HepG2 (cell line): ENCODE results near the gene CABLES2. TPM values are rescaled to one million over a fixed set of nuclear protein-coding genes. Genes with fewer than 3 reads are reported as not detected.
A peak's percentile ranks its signal among the peaks of the same experiment; 100 is the strongest.

Experiments
- ARHGAP35 ChIP-seq: sonication (generic); formaldehyde crosslinking; IDR thresholded peaks from 2 replicates; pipeline ENCODE4 v1.9.0; 2022; ENCODE audit warnings: mild to moderate bottlenecking, inconsistent platforms, moderate library complexity, missing genetic modification reagents, borderline replicate concordance
- HNF4G ChIP-seq, 2 experiments: sonication (generic) in 1 of 2; formaldehyde crosslinking in 1 of 2; IDR thresholded peaks; 2 replicates each; pipeline versions ENCODE4 v1.4.0 to v1.6.1; 2011 to 2020; ENCODE audit warnings: borderline replicate concordance in 2 of 2, low read depth in 2 of 2, mild to moderate bottlenecking in 2 of 2, low read length in 1 of 2, missing genetic modification reagents in 1 of 2, moderate library complexity in 1 of 2
- KLF13 ChIP-seq: sonication (generic); formaldehyde crosslinking; IDR thresholded peaks from 2 replicates; pipeline ENCODE4 v1.4.0; 2020; ENCODE audit warnings: mild to moderate bottlenecking, missing genetic modification reagents
- MAF1 ChIP-seq: sonication (generic); formaldehyde crosslinking; IDR thresholded peaks from 2 replicates; pipeline ENCODE4 v1.5.0; 2020; ENCODE audit warnings: missing genetic modification reagents, borderline replicate concordance
- MAZ ChIP-seq, 2 experiments: sonication (generic) in 1 of 2; formaldehyde crosslinking in 1 of 2; IDR thresholded peaks; 2 replicates each; pipeline versions ENCODE4 v1.5.0 to v1.6.1; 2012 to 2020; ENCODE audit warnings: low read depth in 2 of 2, mild to moderate bottlenecking in 2 of 2, borderline replicate concordance in 1 of 2, improper control_type of control experiment in 1 of 2, low read length in 1 of 2, missing genetic modification reagents in 1 of 2, moderate library complexity in 1 of 2
- MTA3 ChIP-seq: sonication (generic); formaldehyde crosslinking; IDR thresholded peaks from 2 replicates; pipeline ENCODE4 v1.4.0; 2020; ENCODE audit warnings: missing genetic modification reagents
- NCOA2 ChIP-seq: sonication (generic); formaldehyde crosslinking; IDR thresholded peaks from 2 replicates; pipeline ENCODE4 v1.8.0; 2022; ENCODE audit warnings: inconsistent platforms
- POGZ ChIP-seq: sonication (generic); formaldehyde crosslinking; IDR thresholded peaks from 2 replicates; pipeline ENCODE4 v1.4.0; 2020; ENCODE audit warnings: mild to moderate bottlenecking, missing genetic modification reagents
- SETDB1 ChIP-seq: sonication (generic); formaldehyde crosslinking; IDR thresholded peaks from 2 replicates; pipeline ENCODE4 v1.5.1; 2020; ENCODE audit warnings: missing genetic modification reagents, mild to moderate bottlenecking, borderline replicate concordance
- TAF1 ChIP-seq: sonication (generic); formaldehyde crosslinking; IDR thresholded peaks from 2 replicates; pipeline ENCODE4 v1.4.0; 2020; ENCODE audit warnings: missing genetic modification reagents
- YEATS2 ChIP-seq: sonication (generic); formaldehyde crosslinking; IDR thresholded peaks from 2 replicates; pipeline ENCODE4 v1.4.0; 2020; ENCODE audit warnings: missing genetic modification reagents, borderline replicate concordance
- ZNF136 ChIP-seq: sonication (generic); formaldehyde crosslinking; IDR thresholded peaks from 2 replicates; pipeline ENCODE4 v1.8.1; 2022; ENCODE audit warnings: low read depth, mild to moderate bottlenecking, moderate library complexity, missing genetic modification reagents
- ZNF44 ChIP-seq: sonication (generic); formaldehyde crosslinking; IDR thresholded peaks from 2 replicates; pipeline ENCODE4 v1.5.1; 2020; ENCODE audit warnings: mild to moderate bottlenecking, missing genetic modification reagents
- ZNF552 ChIP-seq: sonication (generic); formaldehyde crosslinking; IDR thresholded peaks from 2 replicates; pipeline ENCODE4 v1.9.0; 2022; ENCODE audit warnings: missing genetic modification reagents, mild to moderate bottlenecking, borderline replicate concordance
- ZNF557 ChIP-seq: sonication (generic); formaldehyde crosslinking; IDR thresholded peaks from 2 replicates; pipeline ENCODE4 v1.4.0; 2020; ENCODE audit warnings: missing genetic modification reagents
- ZNF570 ChIP-seq: sonication (generic); formaldehyde crosslinking; IDR thresholded peaks from 2 replicates; pipeline ENCODE4 v1.4.0; 2020; ENCODE audit warnings: mild to moderate bottlenecking, missing genetic modification reagents, borderline replicate concordance
- ZNF709 ChIP-seq: sonication (generic); formaldehyde crosslinking; IDR thresholded peaks from 2 replicates; pipeline ENCODE4 v1.5.0; 2020; ENCODE audit warnings: mild to moderate bottlenecking, missing genetic modification reagents
- ZSCAN21 ChIP-seq: sonication (generic); formaldehyde crosslinking; IDR thresholded peaks from 2 replicates; pipeline ENCODE4 v1.8.0; 2022; ENCODE audit warnings: mild to moderate bottlenecking, missing genetic modification reagents, moderate library complexity, borderline replicate concordance
- polyA plus RNA-seq, 8 experiments: library from polyadenylated mRNA; depleted of rRNA in 3 of 8; stranded (reverse) in 7 of 8; unstranded in 1 of 8; fragments of >200 nt; fragmentation: Illumina TruSeq in 4 of 8; extraction: Trizol in 4 of 8; gene quantifications; 2 replicates each; pipeline versions ENCODE4 v1.2.1 to v1.2.3, GENCODE V29; 2011 to 2016; ENCODE audit warnings: low read depth in 4 of 8, missing spikeins in 1 of 8, mixed read lengths in 1 of 8; ENCODE audit not compliant: insufficient read depth in 1 of 8
- total RNA-seq, 5 experiments: library from RNA; depleted of rRNA; stranded (reverse); fragments of >200 nt; fragmentation: Illumina TruSeq; extraction: Trizol; gene quantifications; 2 replicates each; pipeline ENCODE4 v1.2.3, GENCODE V29; 2016; ENCODE audit warnings: low read depth in 1 of 5
- TF ChIP-seq, protein P1 (sequence below), 2 experiments: IDR thresholded peaks; 2 replicates each; pipeline ENCODE4 v1.6.1; 2011 to 2012; ENCODE audit warnings: low read length in 2 of 2, borderline replicate concordance in 1 of 2, low read depth in 1 of 2, mild to moderate bottlenecking in 1 of 2, moderate library complexity in 1 of 2
- TF ChIP-seq, protein P2 (sequence below): IDR thresholded peaks from 2 replicates; pipeline ENCODE4 v1.6.1; 2016
- TF ChIP-seq, protein P3 (sequence below): sonication (generic); formaldehyde crosslinking; IDR thresholded peaks from 2 replicates; pipeline ENCODE4 v1.4.0; 2020; ENCODE audit warnings: low read depth, mild to moderate bottlenecking, missing genetic modification reagents

The CABLES2 gene
- total and polyA plus RNA-seq, 2 of the 13 experiments (the other 11 are each of a cell fraction or from before 2014, with no cell fraction given): 5.2 to 9.7 TPM

DNA sequence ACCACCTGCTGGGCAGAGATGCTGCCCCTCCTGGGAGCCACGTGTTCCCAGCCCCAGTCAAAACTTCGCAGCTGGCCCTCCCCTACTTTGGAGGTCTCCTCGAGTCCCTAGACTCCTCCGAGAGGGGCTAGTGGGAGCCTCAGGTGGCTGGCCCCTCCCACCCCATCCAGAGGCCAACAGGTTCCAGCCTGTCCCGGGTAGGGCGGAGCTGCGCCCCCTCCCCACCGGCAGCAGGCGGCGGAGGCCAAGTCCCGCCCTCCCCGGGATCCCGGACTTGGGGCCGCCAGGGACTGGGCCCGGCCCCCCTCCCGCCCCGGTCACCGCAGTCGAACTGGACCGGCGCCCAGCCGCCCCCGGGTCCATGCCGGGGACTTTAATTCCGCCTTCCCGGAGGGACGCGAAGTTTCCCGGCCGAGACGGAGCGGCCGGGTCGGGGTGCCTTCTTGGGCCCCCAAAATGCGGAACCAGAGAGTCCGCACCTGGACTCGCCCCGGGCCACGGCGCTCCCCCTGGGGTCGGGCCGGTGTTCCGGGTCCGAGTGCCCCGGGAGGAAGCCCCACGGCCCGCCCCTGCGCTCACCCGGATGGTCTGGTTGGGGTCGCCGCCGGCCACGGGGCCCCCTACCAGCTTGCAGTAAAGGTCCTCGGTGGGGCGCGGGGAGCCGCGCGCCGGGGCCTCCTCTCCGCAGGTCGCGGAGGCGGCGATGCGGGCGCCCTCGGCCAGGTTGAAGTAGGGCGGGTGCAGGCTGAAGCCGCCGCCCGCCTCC lies 40.5 kb downstream of the CABLES2 start (continued):
- TF ChIP-seq ZNF552 (CRISPR knock-in tag): 0 out of 2 replicates have a peak, but pooled peaks have one; percentile 52
- no peak for TF ChIP-seq ZNF557 (CRISPR knock-in tag)
- TF ChIP-seq ZSCAN21: 0 out of 2 replicates have a peak, but pooled peaks have one; percentile 12
- TF ChIP-seq ZNF709: no peak
- peak; percentile 61; the same call in 1 of the 2 replicates for TF ChIP-seq ARHGAP35 (CRISPR knock-in tag)
- TF ChIP-seq, protein P1, sequence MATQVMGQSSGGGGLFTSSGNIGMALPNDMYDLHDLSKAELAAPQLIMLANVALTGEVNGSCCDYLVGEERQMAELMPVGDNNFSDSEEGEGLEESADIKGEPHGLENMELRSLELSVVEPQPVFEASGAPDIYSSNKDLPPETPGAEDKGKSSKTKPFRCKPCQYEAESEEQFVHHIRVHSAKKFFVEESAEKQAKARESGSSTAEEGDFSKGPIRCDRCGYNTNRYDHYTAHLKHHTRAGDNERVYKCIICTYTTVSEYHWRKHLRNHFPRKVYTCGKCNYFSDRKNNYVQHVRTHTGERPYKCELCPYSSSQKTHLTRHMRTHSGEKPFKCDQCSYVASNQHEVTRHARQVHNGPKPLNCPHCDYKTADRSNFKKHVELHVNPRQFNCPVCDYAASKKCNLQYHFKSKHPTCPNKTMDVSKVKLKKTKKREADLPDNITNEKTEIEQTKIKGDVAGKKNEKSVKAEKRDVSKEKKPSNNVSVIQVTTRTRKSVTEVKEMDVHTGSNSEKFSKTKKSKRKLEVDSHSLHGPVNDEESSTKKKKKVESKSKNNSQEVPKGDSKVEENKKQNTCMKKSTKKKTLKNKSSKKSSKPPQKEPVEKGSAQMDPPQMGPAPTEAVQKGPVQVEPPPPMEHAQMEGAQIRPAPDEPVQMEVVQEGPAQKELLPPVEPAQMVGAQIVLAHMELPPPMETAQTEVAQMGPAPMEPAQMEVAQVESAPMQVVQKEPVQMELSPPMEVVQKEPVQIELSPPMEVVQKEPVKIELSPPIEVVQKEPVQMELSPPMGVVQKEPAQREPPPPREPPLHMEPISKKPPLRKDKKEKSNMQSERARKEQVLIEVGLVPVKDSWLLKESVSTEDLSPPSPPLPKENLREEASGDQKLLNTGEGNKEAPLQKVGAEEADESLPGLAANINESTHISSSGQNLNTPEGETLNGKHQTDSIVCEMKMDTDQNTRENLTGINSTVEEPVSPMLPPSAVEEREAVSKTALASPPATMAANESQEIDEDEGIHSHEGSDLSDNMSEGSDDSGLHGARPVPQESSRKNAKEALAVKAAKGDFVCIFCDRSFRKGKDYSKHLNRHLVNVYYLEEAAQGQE (IDR thresholded peaks at IDR 0.05; ENCODE audit: borderline replicate concordance in 1 of 2, low read depth in 1 of 2, low read length in 2 of 2): 0 out of 4 replicates have a peak, but pooled peaks of 1 of the 2 experiments have one; percentile 16
- TF ChIP-seq TAF1 (CRISPR knock-in tag): peak; percentile 10; the same call in 1 of the 2 replicates
- no peak for TF ChIP-seq ZNF44 (CRISPR knock-in tag)
- peak; percentile 16; the same call in 1 of the 2 replicates for TF ChIP-seq YEATS2
- TF ChIP-seq, protein P2, sequence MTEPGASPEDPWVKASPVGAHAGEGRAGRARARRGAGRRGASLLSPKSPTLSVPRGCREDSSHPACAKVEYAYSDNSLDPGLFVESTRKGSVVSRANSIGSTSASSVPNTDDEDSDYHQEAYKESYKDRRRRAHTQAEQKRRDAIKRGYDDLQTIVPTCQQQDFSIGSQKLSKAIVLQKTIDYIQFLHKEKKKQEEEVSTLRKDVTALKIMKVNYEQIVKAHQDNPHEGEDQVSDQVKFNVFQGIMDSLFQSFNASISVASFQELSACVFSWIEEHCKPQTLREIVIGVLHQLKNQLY: no peak
- TF ChIP-seq ZNF570: no peak
- 0 out of 2 replicates have a peak, but pooled peaks have one; percentile 34 for TF ChIP-seq MTA3 (CRISPR knock-in tag)
- TF ChIP-seq NCOA2 (CRISPR knock-in tag): peak; percentile 39; the same call in 1 of the 2 replicates
- 0 out of 2 replicates have a peak, but pooled peaks have one; percentile 64 for TF ChIP-seq MAF1 (CRISPR knock-in tag)
- TF ChIP-seq, protein P3, sequence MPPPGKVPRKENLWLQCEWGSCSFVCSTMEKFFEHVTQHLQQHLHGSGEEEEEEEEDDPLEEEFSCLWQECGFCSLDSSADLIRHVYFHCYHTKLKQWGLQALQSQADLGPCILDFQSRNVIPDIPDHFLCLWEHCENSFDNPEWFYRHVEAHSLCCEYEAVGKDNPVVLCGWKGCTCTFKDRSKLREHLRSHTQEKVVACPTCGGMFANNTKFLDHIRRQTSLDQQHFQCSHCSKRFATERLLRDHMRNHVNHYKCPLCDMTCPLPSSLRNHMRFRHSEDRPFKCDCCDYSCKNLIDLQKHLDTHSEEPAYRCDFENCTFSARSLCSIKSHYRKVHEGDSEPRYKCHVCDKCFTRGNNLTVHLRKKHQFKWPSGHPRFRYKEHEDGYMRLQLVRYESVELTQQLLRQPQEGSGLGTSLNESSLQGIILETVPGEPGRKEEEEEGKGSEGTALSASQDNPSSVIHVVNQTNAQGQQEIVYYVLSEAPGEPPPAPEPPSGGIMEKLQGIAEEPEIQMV (CRISPR knock-in tag): no peak
- no peak; the same call in 1 of the 2 replicates for TF ChIP-seq ZNF136 (CRISPR knock-in tag)
- TF ChIP-seq SETDB1 (CRISPR knock-in tag): no peak
- TF ChIP-seq MAZ (IDR thresholded peaks at IDR 0.05; ENCODE audit: borderline replicate concordance, low read depth, low read length): peak; percentile 6; the same call in 1 of the 2 replicates
- peak; percentile 67 for TF ChIP-seq MAZ (CRISPR knock-in tag; IDR thresholded peaks at IDR 0.05; ENCODE audit: low read depth)
- TF ChIP-seq HNF4G (IDR thresholded peaks at IDR 0.05; ENCODE audit: borderline replicate concordance, low read depth, low read length): 0 out of 2 replicates have a peak, but pooled peaks have one; percentile 7
- TF ChIP-seq HNF4G (CRISPR knock-in tag; IDR thresholded peaks at IDR 0.05; ENCODE audit: borderline replicate concordance, low read depth): peak; percentile 69
- peak; percentile 61 for TF ChIP-seq POGZ (CRISPR knock-in tag)
- no peak for TF ChIP-seq KLF13 (CRISPR knock-in tag)
